ENCODE data around the gene PRSS2. TPM values are rescaled to one million over a fixed set of nuclear protein-coding genes. Genes with fewer than 3 reads are reported as not detected.

The PRSS2 gene
- total RNA-seq, 1 donor from 2014 or later: not detected

Other genes starting within 250 kb of the PRSS2 start
- gene PRSS1, start 21.5 kb upstream of the PRSS2 start, total RNA-seq: not detected in 2 replicates
- 0.28 and 0.79 TPM in 2 replicates for gene EPHB6, start 84.1 kb downstream of the PRSS2 start, total RNA-seq
- not detected in 2 replicates for gene TRPV6, start 114.8 kb downstream of the PRSS2 start, total RNA-seq
- gene TRPV5, start 162.8 kb downstream of the PRSS2 start, total RNA-seq: not detected in 2 replicates
- not detected in 2 replicates for gene LLCFC1, start 168.5 kb downstream of the PRSS2 start, total RNA-seq
- not detected in 2 replicates for gene KEL, start 191.4 kb downstream of the PRSS2 start, total RNA-seq

Data from pulmonary artery endothelial cell (primary cell).